Measurements from ENCODE around the gene IGLL5.

Gene IGLL5

DNA sequence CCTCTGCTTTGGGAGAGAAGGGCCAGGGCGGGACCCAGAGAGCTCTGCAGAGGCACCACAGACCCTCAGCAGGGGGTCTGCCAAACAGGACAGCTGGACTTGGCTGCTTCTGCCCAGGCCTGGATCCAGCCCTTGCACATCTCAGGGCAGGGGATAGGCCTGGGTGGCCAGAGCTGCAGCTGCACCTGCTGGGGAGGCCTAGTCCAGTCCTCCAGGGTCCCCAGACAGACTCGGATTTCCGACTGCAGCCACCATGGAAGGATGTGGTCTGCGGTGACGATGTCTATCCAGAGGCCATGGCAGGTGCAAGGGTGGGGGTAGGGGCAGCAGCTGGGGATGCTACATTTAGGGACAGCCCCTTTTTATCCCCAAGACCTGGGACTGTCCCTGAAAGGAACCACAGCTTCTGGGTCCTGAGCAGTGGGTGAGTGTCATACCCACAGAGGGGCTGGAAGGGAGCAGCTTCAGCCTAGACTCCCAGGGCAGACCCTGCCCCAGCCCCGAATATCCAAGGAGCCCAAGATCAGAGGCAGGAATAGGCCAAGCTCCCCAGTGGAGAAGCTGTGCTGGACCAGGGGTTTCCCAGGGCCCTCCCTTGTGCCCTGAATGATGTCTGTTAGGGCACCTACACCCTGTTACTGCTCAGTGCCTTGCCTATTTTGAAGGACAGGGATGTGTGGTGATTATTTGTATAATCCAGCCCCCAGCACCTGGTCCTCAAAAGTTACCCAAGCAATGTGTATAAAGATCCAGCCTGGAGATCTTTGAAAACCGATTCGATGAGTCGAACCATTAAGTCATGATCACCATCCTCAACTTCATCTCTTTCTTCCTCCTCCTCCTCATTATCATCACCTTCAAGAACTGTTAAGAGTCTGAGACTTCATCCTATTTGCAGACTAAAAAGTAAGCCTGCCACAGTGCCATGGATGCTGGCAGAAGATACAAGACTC, 2.5 kb upstream of the IGLL5 start:
- no peak overlapping the region for H3K4me3 ChIP-seq (ENCODE audit: control insufficient read depth, low read depth, low read length)
- no peak for DNase-seq (ENCODE audit: low read depth)
- no peak for TF ChIP-seq CTCF (IDR thresholded peaks at IDR 0.05; ENCODE audit: control insufficient read depth, insufficient read depth, low read depth, low read length, missing control alignments)

- H3K4me3 ChIP-seq (ENCODE audit: control insufficient read depth, low read depth, low read length) = no peak overlapping the region
- no peak for TF ChIP-seq CTCF (IDR thresholded peaks at IDR 0.05; ENCODE audit: control insufficient read depth, insufficient read depth, low read depth, low read length, missing control alignments)
- DNase-seq (ENCODE audit: low read depth) = no peak
These were observed 1.1 kb upstream of the IGLL5 start for GRCh38 chr22:22886546-22886945.

- no peak overlapping the region for H3K4me3 ChIP-seq (ENCODE audit: control insufficient read depth, low read depth, low read length)
- DNase-seq (ENCODE audit: low read depth) = no peak
- TF ChIP-seq CTCF (IDR thresholded peaks at IDR 0.05; ENCODE audit: control insufficient read depth, insufficient read depth, low read depth, low read length, missing control alignments) = no peak
These were observed 1.1 kb downstream of the IGLL5 start for GRCh38 chr22:22888571-22889353.

GRCh38 chr22:22890085-22890484, 2.5 kb downstream of the IGLL5 start:
- no peak for TF ChIP-seq CTCF (IDR thresholded peaks at IDR 0.05; ENCODE audit: control insufficient read depth, insufficient read depth, low read depth, low read length, missing control alignments)
- H3K4me3 ChIP-seq (ENCODE audit: control insufficient read depth, low read depth, low read length) = no peak overlapping the region
- no peak for DNase-seq (ENCODE audit: low read depth)

DNA sequence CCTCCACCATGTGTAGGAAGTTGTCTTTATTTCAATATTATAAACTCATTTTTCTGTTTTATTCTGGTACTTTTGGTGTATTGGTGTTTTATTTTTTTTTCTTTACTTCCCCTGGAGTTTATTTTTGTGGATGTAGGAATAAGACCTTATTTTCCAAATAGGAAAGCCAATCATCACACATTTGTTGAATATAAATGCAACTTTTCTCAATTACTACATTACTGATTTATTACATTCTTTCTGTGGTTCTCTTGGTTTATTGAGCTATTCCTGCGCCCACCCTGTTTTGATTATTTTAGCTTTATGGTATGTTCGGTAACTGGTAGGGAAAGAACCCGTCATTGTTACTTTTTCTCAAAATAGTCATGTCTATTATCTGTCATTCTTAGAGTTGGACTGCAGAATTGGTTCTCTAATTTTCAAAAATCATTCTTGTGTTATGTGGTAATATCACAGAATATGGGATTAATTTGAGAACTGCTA, 3.6 kb downstream of the IGLL5 start:
- TF ChIP-seq CTCF (IDR thresholded peaks at IDR 0.05; ENCODE audit: control insufficient read depth, insufficient read depth, low read depth, low read length, missing control alignments) = no peak
- no peak overlapping the region for H3K4me3 ChIP-seq (ENCODE audit: control insufficient read depth, low read depth, low read length)

GRCh38 chr22:22892096-22893052, 4.8 kb downstream of the IGLL5 start:
- H3K4me3 ChIP-seq (ENCODE audit: control insufficient read depth, low read depth, low read length) = no peak overlapping the region
- no peak for TF ChIP-seq CTCF (IDR thresholded peaks at IDR 0.05; ENCODE audit: control insufficient read depth, insufficient read depth, low read depth, low read length, missing control alignments)
- DNase-seq (ENCODE audit: low read depth) = no peak

More for the DNA sequence above, 3.6 kb downstream of the IGLL5 start:
- no peak for DNase-seq (ENCODE audit: low read depth)

Measured in AG09309 (cell line).